GM19025 (cell line): ENCODE results near the gene ADAMTS10.
"Not testable (repeated sequence)": the region's sequence is repeated elsewhere in the genome, so short reads cannot be mapped to it uniquely, and the experiment has no call there.

Source experiments
- ATAC-seq: cut with Tn5 transposase; IDR thresholded peaks from one replicate; pipeline ENCODE4 v1.9.1; 2021; ENCODE audit warnings: mild to moderate bottlenecking, low read depth, moderate library complexity; ENCODE audit not compliant: unreplicated experiment

ADAMTS10 gene

GRCh38 chr19:8610041-8610935, at the start of gene ADAMTS10:
ADAMTS10 (minus strand) TSS chr19:8610715; CDS start chr19:8605710, 5,005 bp downstream.
- ATAC-seq = no peak

GRCh38 chr19:8659905-8660304, 49.4 kb upstream of the ADAMTS10 start:
- no peak for ATAC-seq

- ATAC-seq = no peak
These were observed 47.4 kb upstream of the ADAMTS10 start for GRCh38 chr19:8657869-8658268.

- no peak for ATAC-seq
These were observed 44.8 kb upstream of the ADAMTS10 start for GRCh38 chr19:8655340-8655709.

GRCh38 chr19:8654591-8655339, 44.2 kb upstream of the ADAMTS10 start:
- ATAC-seq = no peak

GRCh38 chr19:8648240-8648639, 37.7 kb upstream of the ADAMTS10 start:
- no peak for ATAC-seq

- no peak for ATAC-seq
These were observed 33.5 kb upstream of the ADAMTS10 start for GRCh38 chr19:8643860-8644653.

- no peak for ATAC-seq
These were observed 32.0 kb upstream of the ADAMTS10 start for GRCh38 chr19:8642561-8642960.

- ATAC-seq = no peak
These were observed 31.5 kb upstream of the ADAMTS10 start for GRCh38 chr19:8641908-8642547.

GRCh38 chr19:8641221-8641907, 30.8 kb upstream of the ADAMTS10 start:
- no peak for ATAC-seq

- no peak for ATAC-seq
These were observed 30.0 kb upstream of the ADAMTS10 start for GRCh38 chr19:8640402-8641004.

GRCh38 chr19:8639821-8640401, 29.4 kb upstream of the ADAMTS10 start:
- ATAC-seq = no peak

GRCh38 chr19:8638078-8638619, 27.6 kb upstream of the ADAMTS10 start:
- no peak for ATAC-seq

GRCh38 chr19:8637070-8637469, 26.6 kb upstream of the ADAMTS10 start:
- ATAC-seq = not testable (repeated sequence)

GRCh38 chr19:8635422-8635821, 24.9 kb upstream of the ADAMTS10 start:
- no peak for ATAC-seq

- ATAC-seq = no peak
These were observed 20.9 kb upstream of the ADAMTS10 start for GRCh38 chr19:8631425-8631819.

- no peak for ATAC-seq
These were observed 20.4 kb upstream of the ADAMTS10 start for GRCh38 chr19:8630796-8631424.

- no peak for ATAC-seq
These were observed 19.6 kb upstream of the ADAMTS10 start, which contains the start of gene NFILZ for GRCh38 chr19:8629996-8630683. NFILZ (plus strand) TSS chr19:8630633; CDS start chr19:8676766, 46,133 bp downstream.
